LNCaP clone FGC (cell line): ENCODE data around the gene CACNA1D.

Experiments used
- DNase-seq: peaks from one replicate; pipeline ENCODE4 v3.0.0-alpha.2; 2011; ENCODE audit warnings: low read depth
- H3K4me3 ChIP-seq: 2 replicates; pipeline ENCODE4 v1.5.1; 2011; ENCODE audit warnings: mild to moderate bottlenecking, low read depth, low read length, control low read depth
- TF ChIP-seq, protein P1 (sequence below): IDR thresholded peaks from 2 replicates; pipeline ENCODE4 v1.5.1; 2012; ENCODE audit warnings: mild to moderate bottlenecking; ENCODE audit not compliant: control insufficient read depth, insufficient read depth; ENCODE audit errors: extremely low read depth

CACNA1D gene

DNA sequence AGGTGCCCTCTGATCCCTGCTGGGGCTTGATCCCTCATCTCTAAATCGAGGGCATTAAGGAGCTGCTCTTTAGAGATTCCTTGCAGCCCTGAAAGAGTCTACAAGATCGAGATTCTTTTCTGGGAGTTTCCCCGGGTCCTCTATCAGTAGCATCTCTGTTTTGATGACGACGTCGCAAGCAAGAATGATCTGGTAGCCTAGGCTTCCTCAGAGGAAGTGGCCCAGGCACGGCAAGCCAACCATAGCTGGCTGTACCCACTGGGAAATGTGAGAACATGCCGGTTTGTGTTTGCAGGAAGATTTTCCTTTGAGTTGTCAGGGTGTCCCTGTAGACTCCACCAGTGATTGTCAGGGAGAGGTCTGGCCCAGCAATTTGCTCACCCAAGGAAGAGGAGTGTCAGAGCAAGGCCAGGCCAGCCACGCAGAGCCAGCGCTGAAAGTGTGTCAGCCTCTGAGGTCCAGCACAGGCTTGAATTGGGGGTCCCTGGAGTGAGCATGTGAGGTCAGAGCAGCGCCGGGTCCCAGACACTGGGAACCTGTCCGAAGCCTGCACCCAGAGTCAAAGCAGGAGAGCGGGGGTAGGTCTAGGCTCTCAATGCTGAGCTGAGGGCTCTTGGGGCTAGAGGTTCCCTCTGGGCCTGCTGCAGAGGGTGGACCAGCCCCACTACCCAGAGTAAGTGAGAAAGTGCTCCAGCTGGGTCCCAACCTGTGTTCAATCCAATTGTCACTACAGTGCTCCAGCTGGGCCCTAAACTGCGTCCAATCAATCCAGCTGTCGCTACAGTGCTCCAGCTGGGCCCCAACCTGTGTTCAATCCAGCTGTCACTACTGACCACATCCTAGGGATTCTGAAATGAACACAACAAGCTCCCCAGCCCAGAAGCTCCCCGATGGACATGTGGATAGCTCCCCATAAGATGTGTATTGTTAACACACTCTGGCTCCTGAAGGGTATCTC, 256.1 kb downstream of the CACNA1D start:
- TF ChIP-seq, protein P1, sequence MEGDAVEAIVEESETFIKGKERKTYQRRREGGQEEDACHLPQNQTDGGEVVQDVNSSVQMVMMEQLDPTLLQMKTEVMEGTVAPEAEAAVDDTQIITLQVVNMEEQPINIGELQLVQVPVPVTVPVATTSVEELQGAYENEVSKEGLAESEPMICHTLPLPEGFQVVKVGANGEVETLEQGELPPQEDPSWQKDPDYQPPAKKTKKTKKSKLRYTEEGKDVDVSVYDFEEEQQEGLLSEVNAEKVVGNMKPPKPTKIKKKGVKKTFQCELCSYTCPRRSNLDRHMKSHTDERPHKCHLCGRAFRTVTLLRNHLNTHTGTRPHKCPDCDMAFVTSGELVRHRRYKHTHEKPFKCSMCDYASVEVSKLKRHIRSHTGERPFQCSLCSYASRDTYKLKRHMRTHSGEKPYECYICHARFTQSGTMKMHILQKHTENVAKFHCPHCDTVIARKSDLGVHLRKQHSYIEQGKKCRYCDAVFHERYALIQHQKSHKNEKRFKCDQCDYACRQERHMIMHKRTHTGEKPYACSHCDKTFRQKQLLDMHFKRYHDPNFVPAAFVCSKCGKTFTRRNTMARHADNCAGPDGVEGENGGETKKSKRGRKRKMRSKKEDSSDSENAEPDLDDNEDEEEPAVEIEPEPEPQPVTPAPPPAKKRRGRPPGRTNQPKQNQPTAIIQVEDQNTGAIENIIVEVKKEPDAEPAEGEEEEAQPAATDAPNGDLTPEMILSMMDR, result no peak
- no peak for DNase-seq
- no peak overlapping the region for H3K4me3 ChIP-seq

DNA sequence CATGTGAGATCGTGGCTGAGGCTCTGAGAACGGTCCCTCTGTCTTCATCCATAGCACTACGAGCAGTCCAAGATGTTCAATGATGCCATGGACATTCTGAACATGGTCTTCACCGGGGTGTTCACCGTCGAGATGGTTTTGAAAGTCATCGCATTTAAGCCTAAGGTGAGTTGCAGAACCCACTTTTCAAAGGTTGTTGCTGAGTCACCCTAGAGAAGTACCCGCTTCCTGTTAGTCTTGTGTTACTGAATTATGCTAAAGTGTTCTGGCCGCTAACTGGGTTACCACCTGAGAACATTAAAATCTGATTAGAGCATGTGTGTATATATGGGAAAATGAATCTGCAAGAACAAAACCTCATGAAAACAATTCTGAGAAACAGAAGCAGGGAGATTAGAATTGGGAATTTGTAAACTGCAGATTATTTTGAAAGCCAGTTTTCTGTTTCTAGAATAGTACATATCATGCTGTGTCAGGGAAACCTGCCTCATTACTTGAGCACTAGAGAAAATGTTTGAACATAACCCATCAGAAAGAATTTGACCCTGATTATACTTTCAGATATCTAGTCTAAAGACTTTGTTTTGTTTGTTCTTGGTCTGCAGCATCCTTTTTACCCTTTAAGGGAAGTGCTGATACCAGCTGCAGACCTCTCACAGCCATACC, 259.2 kb downstream of the CACNA1D start:
- TF ChIP-seq, protein P1, result no peak
- DNase-seq, result no peak
- no peak overlapping the region for H3K4me3 ChIP-seq

DNA sequence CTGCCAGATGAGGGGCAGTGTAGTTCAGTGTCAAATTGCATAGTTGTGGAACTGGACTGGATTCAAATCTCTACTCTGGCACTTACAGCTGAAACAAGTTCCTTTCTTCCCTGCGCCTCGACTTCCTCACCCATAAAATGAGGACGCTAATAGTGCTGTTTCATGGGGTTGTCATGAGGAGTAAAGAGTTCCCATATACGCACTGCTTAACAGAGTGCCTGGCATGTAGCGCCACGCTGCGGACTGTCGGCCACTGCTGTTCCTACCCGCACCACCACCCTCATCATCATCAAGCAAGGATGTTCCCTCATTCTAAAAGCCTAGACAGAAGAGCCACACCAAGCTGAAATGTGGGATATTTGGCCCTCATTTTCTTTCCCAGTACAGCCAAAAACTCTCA, 259.9 kb downstream of the CACNA1D start:
- TF ChIP-seq, protein P1, result no peak
- no peak overlapping the region for H3K4me3 ChIP-seq
- no peak for DNase-seq

DNA sequence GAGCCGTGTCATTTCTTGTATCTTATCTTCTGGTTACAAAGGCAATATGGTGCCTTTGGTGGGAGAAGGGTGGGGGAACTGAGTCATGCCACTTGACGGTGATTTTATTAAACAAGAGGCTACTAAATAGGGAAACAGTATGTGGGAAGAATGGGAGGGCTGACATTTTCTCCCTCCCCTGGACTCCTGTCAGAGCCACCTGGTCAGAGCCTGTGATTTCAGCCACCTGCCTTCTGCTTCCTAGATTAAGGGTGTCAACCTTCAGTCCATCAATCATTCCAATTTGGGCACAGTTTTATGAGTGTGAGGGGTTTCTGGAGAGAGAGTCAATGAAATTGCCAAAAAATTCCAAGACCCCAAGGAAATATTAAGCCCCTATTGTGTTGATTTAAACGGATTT, 264.4 kb downstream of the CACNA1D start:
- H3K4me3 ChIP-seq, result no peak overlapping the region
- DNase-seq, result no peak
- TF ChIP-seq, protein P1, result no peak

DNA sequence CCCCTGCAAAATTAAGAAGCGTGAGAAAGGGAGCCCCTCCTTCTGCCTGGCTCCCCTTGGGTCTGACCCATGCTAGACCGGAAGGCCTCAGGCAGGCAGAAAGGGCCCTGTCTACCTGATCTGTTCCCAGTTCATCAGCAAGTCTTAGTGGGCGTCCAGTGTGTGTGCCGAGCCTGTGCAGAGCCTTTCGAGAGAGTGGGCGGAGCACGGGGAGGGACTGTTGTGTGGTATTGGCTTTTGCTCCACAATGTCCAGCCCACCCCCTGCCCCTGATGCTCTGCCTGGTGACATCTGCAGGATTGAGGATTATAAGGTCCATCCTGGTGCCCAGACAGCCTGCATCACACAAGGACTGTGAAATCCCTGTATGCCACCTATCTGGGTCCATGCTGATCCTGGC, 268.9 kb downstream of the CACNA1D start:
- no peak for DNase-seq
- H3K4me3 ChIP-seq, result no peak overlapping the region
- TF ChIP-seq, protein P1, result no peak

DNA sequence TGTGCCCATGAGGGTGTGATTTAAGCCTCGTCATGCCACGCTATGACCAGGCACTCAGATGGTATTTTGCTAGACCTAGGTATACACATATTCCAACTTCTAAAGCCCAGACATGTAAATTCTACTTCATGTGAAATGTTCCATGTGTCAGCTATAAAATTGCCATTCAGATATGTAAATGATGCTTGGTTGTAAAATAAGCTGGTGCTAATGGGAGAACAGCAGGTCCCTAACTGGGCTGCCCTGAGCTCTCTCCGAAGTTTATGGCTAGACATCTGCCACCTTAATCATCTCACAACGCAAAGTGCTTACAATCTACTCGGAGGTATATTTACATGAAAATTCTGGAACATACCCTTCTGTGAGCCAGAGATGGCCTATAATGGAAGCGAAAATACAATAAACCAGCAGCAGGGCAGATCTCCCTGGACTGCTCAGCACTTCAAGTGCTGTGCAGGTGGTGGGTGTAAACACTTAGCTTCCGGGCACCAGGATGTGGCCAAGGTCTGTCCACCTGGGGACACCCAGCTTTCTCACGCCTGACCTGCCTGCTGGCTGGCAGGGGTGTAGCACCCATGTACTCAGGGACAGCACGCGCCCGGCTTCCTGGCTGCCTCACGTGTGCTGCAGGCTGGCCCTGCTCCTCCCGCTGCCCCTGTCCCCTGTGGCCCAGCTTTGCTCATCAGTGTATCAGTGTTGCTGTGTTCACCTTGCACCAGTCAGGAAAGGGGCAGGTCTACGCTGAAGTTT, 269.8 kb downstream of the CACNA1D start:
- DNase-seq, result no peak
- H3K4me3 ChIP-seq, result no peak overlapping the region
- TF ChIP-seq, protein P1, result no peak
